Activated naive CD4-positive, alpha-beta T cell treated with anti-CD3 and anti-CD28 coated beads for 36 hours (primary cell): Measurements from ENCODE around the gene SH2D3A. TPM values are rescaled to one million over a fixed set of nuclear protein-coding genes. Genes with fewer than 3 reads are reported as not detected.
"Not testable (repeated sequence)": the region's sequence is repeated elsewhere in the genome, so short reads cannot be mapped to it uniquely, and the experiment has no call there.

Source experiments
- CTCF ChIA-PET: fragments of 350-600 bp; sonication (Branson Sonifier 250); formaldehyde crosslinking; loops from one replicate; lab custom pipeline; 2021; ENCODE audit warnings: antibody characterized with exemption; lab: Charles Lee
- DNase-seq: peaks from one replicate; pipeline ENCODE4 v3.0.0-alpha.2; 2020
- H3K27ac Mint-ChIP-seq: one replicate; pipeline ENCODE4 v1.8.0; 2021; ENCODE audit warnings: mild to moderate bottlenecking, mixed read lengths
- H3K27me3 Mint-ChIP-seq: one replicate; pipeline ENCODE4 v1.8.0; 2021; ENCODE audit warnings: low read depth, mixed read lengths
- H3K36me3 Mint-ChIP-seq: one replicate; pipeline ENCODE4 v1.8.0; 2021; ENCODE audit warnings: low read depth, mixed read lengths
- H3K4me1 Mint-ChIP-seq: one replicate; pipeline ENCODE4 v1.8.0; 2021; ENCODE audit warnings: low read depth, mixed read lengths
- H3K4me3 Mint-ChIP-seq: one replicate; pipeline ENCODE4 v1.8.0; 2021; ENCODE audit warnings: mild to moderate bottlenecking, moderate library complexity, mixed read lengths
- H3K9me3 Mint-ChIP-seq: one replicate; pipeline ENCODE4 v1.8.0; 2021; ENCODE audit warnings: mixed read lengths
- intact Hi-C: fragments of 100-400 bp; cut with micrococcal nuclease; formaldehyde crosslinking; loops from one replicate; pipeline ENCODE4 v1.15.1; 2023
- total RNA-seq, 2 experiments: library from RNA; stranded (reverse); gene quantifications; one replicate each; pipeline ENCODE4 v1.2.3, GENCODE V29; 2021

The SH2D3A gene
- total RNA-seq, 2 experiments from 2014 or later = 23.2 to 24.9 TPM

GRCh38 chr19:6787393-6787792 is 20.2 kb upstream of the SH2D3A start:
- H3K9me3 Mint-ChIP-seq = no peaks in the 10 kb centered on the region
- DNase-seq = no peak
- intact Hi-C loops = no loop called here
- no peak overlapping the region for H3K4me3 Mint-ChIP-seq
- CTCF ChIA-PET = no interaction called here
- H3K36me3 Mint-ChIP-seq = peaks cover 46% of the 10 kb centered on the region
- no peaks in the 10 kb centered on the region for H3K27me3 Mint-ChIP-seq
- H3K4me1 Mint-ChIP-seq = peaks cover 58% of the 10 kb centered on the region
- no peak overlapping the region for H3K27ac Mint-ChIP-seq

- H3K9me3 Mint-ChIP-seq = no peaks in the 10 kb centered on the region
- peak overlapping the region; percentile 59 for H3K27ac Mint-ChIP-seq
- H3K36me3 Mint-ChIP-seq = peaks cover 47% of the 10 kb centered on the region
- DNase-seq = peak; percentile 32
- intact Hi-C loops = no loop called here
- H3K4me1 Mint-ChIP-seq = peaks cover 65% of the 10 kb centered on the region
- CTCF ChIA-PET = no interaction called here
- H3K4me3 Mint-ChIP-seq = no peak overlapping the region
- no peaks in the 10 kb centered on the region for H3K27me3 Mint-ChIP-seq
These were observed 12.0 kb upstream of the SH2D3A start for GRCh38 chr19:6779206-6779605.

GRCh38 chr19:6778386-6778785 is 11.2 kb upstream of the SH2D3A start:
- Mint-ChIP-seq H3K9me3 (peaks cover 2% of the 10 kb centered on the region), H3K36me3 (peaks cover 49% of the 10 kb centered on the region), H3K4me1 (peaks cover 67% of the 10 kb centered on the region), H3K27me3 (no peaks in the 10 kb centered on the region), H3K27ac (peak overlapping the region; percentile 70), H3K4me3 (no peak overlapping the region)
- no peak for DNase-seq
- CTCF ChIA-PET = interaction anchor here (0.6 kb wide), 1 partner anchor 80 kb away, joined by 3 read pairs; no protein-coding TSS in a partner anchor
- intact Hi-C loops = no loop called here

- Mint-ChIP-seq H3K4me3 (no peak overlapping the region), H3K36me3 (peaks cover 50% of the 10 kb centered on the region), H3K4me1 (peaks cover 66% of the 10 kb centered on the region), H3K27ac (peak overlapping the region; percentile 70), H3K27me3 (no peaks in the 10 kb centered on the region), H3K9me3 (peaks cover 2% of the 10 kb centered on the region)
- no peak for DNase-seq
- intact Hi-C loops = no loop called here
- CTCF ChIA-PET = no interaction called here
These were observed 10.2 kb upstream of the SH2D3A start for GRCh38 chr19:6777434-6777833.

- Mint-ChIP-seq H3K27ac (peak overlapping the region; percentile 34), H3K4me3 (no peak overlapping the region), H3K27me3 (no peaks in the 10 kb centered on the region), H3K9me3 (peaks cover 2% of the 10 kb centered on the region), H3K4me1 (peaks cover 70% of the 10 kb centered on the region), H3K36me3 (peaks cover 50% of the 10 kb centered on the region)
- CTCF ChIA-PET = no interaction called here
- DNase-seq = no peak
- intact Hi-C loops = no loop called here
These were observed 9.8 kb upstream of the SH2D3A start for GRCh38 chr19:6776999-6777398.

- CTCF ChIA-PET, intact Hi-C loops, H3K9me3 Mint-ChIP-seq, DNase-seq, H3K4me3 Mint-ChIP-seq, H3K27me3 Mint-ChIP-seq: not testable (repeated sequence)
- peaks cover 69% of the 10 kb centered on the region for H3K4me1 Mint-ChIP-seq
- peaks cover 46% of the 10 kb centered on the region for H3K36me3 Mint-ChIP-seq
- peak overlapping the region; percentile 79 for H3K27ac Mint-ChIP-seq
These were observed 8.8 kb upstream of the SH2D3A start for GRCh38 chr19:6776045-6776444.

GRCh38 chr19:6774821-6775707 is 7.8 kb upstream of the SH2D3A start:
- Mint-ChIP-seq H3K9me3 (peaks cover 2% of the 10 kb centered on the region), H3K4me1 (peaks cover 62% of the 10 kb centered on the region), H3K27me3 (no peaks in the 10 kb centered on the region), H3K4me3 (peak overlapping the region; percentile 69), H3K36me3 (peaks cover 40% of the 10 kb centered on the region), H3K27ac (peak overlapping the region; percentile 79)
- no peak for DNase-seq
- intact Hi-C loops = loop anchor here (5.0 kb wide), 1 partner anchor 948 kb away; no protein-coding TSS in a partner anchor
- CTCF ChIA-PET = interaction anchor here (0.6 to 3.2 kb wide), 5 partner anchors 12 to 88 kb away, joined by 3 to 20 read pairs (median 3); no protein-coding TSS in a partner anchor

GRCh38 chr19:6773323-6773931 is 6.2 kb upstream of the SH2D3A start:
- intact Hi-C loops = loop anchor here (1.0 to 5.0 kb wide), 2 partner anchors 28 to 946 kb away; no protein-coding TSS in a partner anchor
- peaks cover 2% of the 10 kb centered on the region for H3K9me3 Mint-ChIP-seq

GRCh38 chr19:6772866-6773322 is 5.7 kb upstream of the SH2D3A start:
- Mint-ChIP-seq H3K36me3 (peaks cover 32% of the 10 kb centered on the region), H3K4me1 (peaks cover 57% of the 10 kb centered on the region), H3K4me3 (peak overlapping the region; percentile 98), H3K27me3 (no peaks in the 10 kb centered on the region), H3K9me3 (peaks cover 2% of the 10 kb centered on the region), H3K27ac (peak overlapping the region; percentile 97)
- intact Hi-C loops = loop anchor here (1.0 to 5.0 kb wide), 4 partner anchors 28 to 946 kb away; partner anchors contain the start of gene TRIP10
- no peak for DNase-seq
- CTCF ChIA-PET = interaction anchor here (0.7 to 3.2 kb wide), 11 partner anchors 9 to 256 kb away, joined by 3 to 20 read pairs (median 4); no protein-coding TSS in a partner anchor

More at GRCh38 chr19:6773323-6773931, 6.2 kb upstream of the SH2D3A start:
- Mint-ChIP-seq H3K36me3 (peaks cover 37% of the 10 kb centered on the region), H3K27me3 (no peaks in the 10 kb centered on the region), H3K27ac (peak overlapping the region; percentile 97), H3K4me3 (peak overlapping the region; percentile 98), H3K4me1 (peaks cover 57% of the 10 kb centered on the region)
- DNase-seq = peak; percentile 76
- CTCF ChIA-PET = interaction anchor here (0.9 to 3.2 kb wide), 7 partner anchors 28 to 254 kb away, joined by 3 to 20 read pairs (median 4); no protein-coding TSS in a partner anchor

GRCh38 chr19:6772028-6772865 is 5.0 kb upstream of the SH2D3A start, which contains the start of gene VAV1:
VAV1 (plus strand) TSS chr19:6772708; CDS start chr19:6772808, 100 bp downstream.
- Mint-ChIP-seq H3K36me3 (peaks cover 29% of the 10 kb centered on the region), H3K27me3 (no peaks in the 10 kb centered on the region), H3K4me1 (peaks cover 52% of the 10 kb centered on the region), H3K27ac (peak within 1 kb of the TSS; percentile 97), H3K9me3 (peaks cover 2% of the 10 kb centered on the region), H3K4me3 (peak within 1 kb of the TSS; percentile 98)
- intact Hi-C loops = loop anchor here (1.0 to 5.0 kb wide), 3 partner anchors 33 to 945 kb away; partner anchors contain the start of gene TRIP10
- DNase-seq = peak; percentile 91
- CTCF ChIA-PET = interaction anchor here (0.7 to 3.2 kb wide), 12 partner anchors 9 to 256 kb away, joined by 3 to 20 read pairs (median 4); no protein-coding TSS in a partner anchor

- intact Hi-C loops = loop anchor here (1.0 to 5.0 kb wide), 3 partner anchors 32 to 944 kb away; partner anchors contain the start of gene TRIP10
- Mint-ChIP-seq H3K36me3 (peaks cover 25% of the 10 kb centered on the region), H3K4me3 (peak overlapping the region; percentile 98), H3K27ac (peak overlapping the region; percentile 97), H3K4me1 (peaks cover 46% of the 10 kb centered on the region)
- not testable (repeated sequence) for H3K9me3 Mint-ChIP-seq, DNase-seq, H3K27me3 Mint-ChIP-seq
- CTCF ChIA-PET = interaction anchor here (0.6 to 3.2 kb wide), 6 partner anchors 10 to 178 kb away, joined by 3 to 20 read pairs (median 5); no protein-coding TSS in a partner anchor
These were observed 4.4 kb upstream of the SH2D3A start for GRCh38 chr19:6771648-6772027.
